ENCODE data around the gene EVA1C. TPM values are rescaled to one million over a fixed set of nuclear protein-coding genes. Genes with fewer than 3 reads are reported as not detected.

Gene EVA1C, protein sequence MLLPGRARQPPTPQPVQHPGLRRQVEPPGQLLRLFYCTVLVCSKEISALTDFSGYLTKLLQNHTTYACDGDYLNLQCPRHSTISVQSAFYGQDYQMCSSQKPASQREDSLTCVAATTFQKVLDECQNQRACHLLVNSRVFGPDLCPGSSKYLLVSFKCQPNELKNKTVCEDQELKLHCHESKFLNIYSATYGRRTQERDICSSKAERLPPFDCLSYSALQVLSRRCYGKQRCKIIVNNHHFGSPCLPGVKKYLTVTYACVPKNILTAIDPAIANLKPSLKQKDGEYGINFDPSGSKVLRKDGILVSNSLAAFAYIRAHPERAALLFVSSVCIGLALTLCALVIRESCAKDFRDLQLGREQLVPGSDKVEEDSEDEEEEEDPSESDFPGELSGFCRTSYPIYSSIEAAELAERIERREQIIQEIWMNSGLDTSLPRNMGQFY
- total RNA-seq: 10 to 100 TPM; 11.1 to 12.7 TPM
- 12.7 TPM for polyA plus RNA-seq (2013, experiment 1 of 2)
- 13.4 TPM for polyA plus RNA-seq (2013, experiment 2 of 2)
- total RNA-seq: 4.6 to 17.4 (median 10.0) reads per million in 172 experiments

- H3K27ac ChIP-seq (ENCODE audit: low read depth in 1 of 2, low read length in 2 of 2): peak within 1 kb of the TSS; percentile 64 to 96
- peaks cover 31% of the 10 kb centered on the region for H3K4me1 ChIP-seq (ENCODE audit: insufficient read depth, low read length)
Measured at GRCh38 chr21:32412162-32413014, at the start of gene EVA1C. Gene EVA1C (plus strand): TSS chr21:32412706. CDS start chr21:32412854, 148 bp downstream.

DNA sequence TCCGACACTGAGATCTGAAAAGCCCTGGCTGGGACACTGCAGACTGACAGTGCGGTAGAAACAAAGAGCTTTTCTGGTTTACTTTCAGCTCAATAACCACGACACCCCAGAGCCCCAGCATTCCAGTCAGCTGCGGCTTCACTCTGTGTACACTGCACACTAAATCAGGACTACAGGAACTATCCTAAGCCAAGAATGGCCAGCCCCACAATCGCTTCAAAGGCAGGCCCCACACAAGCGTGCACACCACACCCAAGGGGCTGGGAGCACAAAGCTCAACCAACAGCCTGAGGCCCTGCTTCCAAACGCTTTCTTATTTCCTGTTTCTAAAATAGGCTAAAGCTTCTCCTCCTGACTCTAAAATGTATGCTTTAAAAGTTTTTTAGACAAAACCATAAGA, 48.1 kb upstream of the EVA1C start:
- H3K27ac Mint-ChIP-seq: no peak overlapping the region
- H3K27me3 ChIP-seq (ENCODE audit: control insufficient read depth in 1 of 2, insufficient read depth in 2 of 2, low read length in 2 of 2): no peaks in the 10 kb centered on the region
- CTCF ChIA-PET: no interaction called here
- POLR2A ChIA-PET: no interaction called here
- intact Hi-C loops (cut with DNase I, micrococcal nuclease): no loop called here
- H3K27me3 Mint-ChIP-seq: no peaks in the 10 kb centered on the region
- no peaks in the 10 kb centered on the region for H3K9me3 ChIP-seq (ENCODE audit: control insufficient read depth in 1 of 2, insufficient read depth in 1 of 2, low read length in 2 of 2)
- no peak overlapping the region for H3K27ac ChIP-seq (ENCODE audit: low read depth in 1 of 2, low read length in 2 of 2)
- no peaks in the 10 kb centered on the region for H3K4me1 ChIP-seq (ENCODE audit: insufficient read depth, low read length)
- peaks cover 93% of the 10 kb centered on the region for H3K36me3 Mint-ChIP-seq (ENCODE audit: low read depth)
- H3K4me3 ChIP-seq (ENCODE audit: low read length): no peak overlapping the region
- TF ChIP-seq CTCF (IDR thresholded peaks at IDR 0.05): no peak
- ATAC-seq (ENCODE audit: poor library complexity) (no peak), DNase-seq (no peak)
- H3K36me3 ChIP-seq (ENCODE audit: insufficient read depth, low read length): peaks cover 92% of the 10 kb centered on the region
- no peaks in the 10 kb centered on the region for H3K4me1 Mint-ChIP-seq (ENCODE audit: low read depth)
- H3K9me3 Mint-ChIP-seq: no peaks in the 10 kb centered on the region
- H3K4me3 Mint-ChIP-seq: no peak overlapping the region

More at GRCh38 chr21:32412162-32413014, at the start of gene EVA1C:
- no peaks in the 10 kb centered on the region for H3K27me3 Mint-ChIP-seq
- intact Hi-C loops (cut with DNase I, micrococcal nuclease): loop anchor here in 1 of 2 experiments (2.0 to 5.0 kb wide), 2 partner anchors 80 to 156 kb away; no protein-coding TSS in a partner anchor
- no peaks in the 10 kb centered on the region for H3K27me3 ChIP-seq (ENCODE audit: control insufficient read depth in 1 of 2, insufficient read depth in 2 of 2, low read length in 2 of 2)
- H3K4me1 Mint-ChIP-seq (ENCODE audit: low read depth): peaks cover 52% of the 10 kb centered on the region
- peaks cover 9% of the 10 kb centered on the region for H3K36me3 Mint-ChIP-seq (ENCODE audit: low read depth)
- TF ChIP-seq CTCF (IDR thresholded peaks at IDR 0.05): peak; percentile 17
- no peaks in the 10 kb centered on the region for H3K9me3 Mint-ChIP-seq
- DNase-seq (peak; percentile 54 to 92 (median 66)), ATAC-seq (ENCODE audit: poor library complexity) (peak; percentile 62)
- no peaks in the 10 kb centered on the region for H3K9me3 ChIP-seq (ENCODE audit: control insufficient read depth in 1 of 2, insufficient read depth in 1 of 2, low read length in 2 of 2)
- peaks cover 2% of the 10 kb centered on the region for H3K36me3 ChIP-seq (ENCODE audit: insufficient read depth, low read length)
- H3K4me3 Mint-ChIP-seq: peak within 1 kb of the TSS; percentile 97
- POLR2A ChIA-PET: interaction anchor here (0.7 to 4.4 kb wide), 8 partner anchors 10 to 1067 kb away, joined by 3 to 52 read pairs (median 12); partner anchors contain the start of genes CFAP298, PAXBP1, TMEM50B and URB1
- CTCF ChIA-PET: interaction anchor here (0.7 to 4.9 kb wide), 3 partner anchors 9 to 188 kb away, joined by 3 to 19 read pairs (median 3); no protein-coding TSS in a partner anchor
- peak within 1 kb of the TSS; percentile 96 for H3K4me3 ChIP-seq (ENCODE audit: low read length)
- H3K27ac Mint-ChIP-seq: peak within 1 kb of the TSS; percentile 97

GRCh38 chr21:32364796-32365195, 47.7 kb upstream of the EVA1C start:
- Histone ChIP-seq H3K36me3 (ENCODE audit: insufficient read depth, low read length) (peaks cover 92% of the 10 kb centered on the region), H3K4me1 (ENCODE audit: insufficient read depth, low read length) (no peaks in the 10 kb centered on the region), H3K27me3 (ENCODE audit: control insufficient read depth in 1 of 2, insufficient read depth in 2 of 2, low read length in 2 of 2) (no peaks in the 10 kb centered on the region), H3K9me3 (ENCODE audit: control insufficient read depth in 1 of 2, insufficient read depth in 1 of 2, low read length in 2 of 2) (no peaks in the 10 kb centered on the region), H3K27ac (ENCODE audit: low read depth in 1 of 2, low read length in 2 of 2) (no peak overlapping the region), H3K4me3 (ENCODE audit: low read length) (no peak overlapping the region)
- no peaks in the 10 kb centered on the region for H3K9me3 Mint-ChIP-seq
- H3K4me3 Mint-ChIP-seq: no peak overlapping the region
- no peak for TF ChIP-seq CTCF (IDR thresholded peaks at IDR 0.05)
- no peaks in the 10 kb centered on the region for H3K27me3 Mint-ChIP-seq
- no peak for DNase-seq
- no peak for ATAC-seq (ENCODE audit: poor library complexity)
- no peak overlapping the region for H3K27ac Mint-ChIP-seq
- CTCF ChIA-PET: no interaction called here
- intact Hi-C loops (cut with DNase I, micrococcal nuclease): no loop called here
- POLR2A ChIA-PET: no interaction called here
- peaks cover 93% of the 10 kb centered on the region for H3K36me3 Mint-ChIP-seq (ENCODE audit: low read depth)
- H3K4me1 Mint-ChIP-seq (ENCODE audit: low read depth): no peaks in the 10 kb centered on the region
